ENCODE results near the gene VAPB. TPM values are rescaled to one million over a fixed set of nuclear protein-coding genes. Genes with fewer than 3 reads are reported as not detected.

VAPB gene
- total RNA-seq, 1 donor from 2014 or later, result 12.9 TPM

GRCh38 chr20:58448958-58449357 is 59.9 kb downstream of the VAPB start:
- no peak for TF ChIP-seq CTCF (IDR thresholded peaks at IDR 0.05; ENCODE audit: insufficient read depth, low read length, severe bottlenecking)
- FAIRE-seq (no peak), DNase-seq (ENCODE audit: low read depth) (no peak)
- no peak overlapping the region for H3K4me3 ChIP-seq (ENCODE audit: low read depth, low read length)
- no peaks in the 10 kb centered on the region for H3K27me3 ChIP-seq (ENCODE audit: control insufficient read depth, insufficient read depth, low read length)
- peaks cover 2% of the 10 kb centered on the region for H3K36me3 ChIP-seq (ENCODE audit: control insufficient read depth, insufficient read depth, low read length)

GRCh38 chr20:58449681-58450221 is 60.7 kb downstream of the VAPB start:
- FAIRE-seq, result no peak
- no peak for DNase-seq (ENCODE audit: low read depth)
- no peak overlapping the region for H3K4me3 ChIP-seq (ENCODE audit: low read depth, low read length)
- no peaks in the 10 kb centered on the region for H3K27me3 ChIP-seq (ENCODE audit: control insufficient read depth, insufficient read depth, low read length)
- no peak for TF ChIP-seq CTCF (IDR thresholded peaks at IDR 0.05; ENCODE audit: insufficient read depth, low read length, severe bottlenecking)
- H3K36me3 ChIP-seq (ENCODE audit: control insufficient read depth, insufficient read depth, low read length), result peaks cover 2% of the 10 kb centered on the region

GRCh38 chr20:58450254-58450653 is 61.2 kb downstream of the VAPB start:
- H3K36me3 ChIP-seq (ENCODE audit: control insufficient read depth, insufficient read depth, low read length), result peaks cover 2% of the 10 kb centered on the region
- no peak overlapping the region for H3K4me3 ChIP-seq (ENCODE audit: low read depth, low read length)
- TF ChIP-seq CTCF (IDR thresholded peaks at IDR 0.05; ENCODE audit: insufficient read depth, low read length, severe bottlenecking), result no peak
- FAIRE-seq (no peak), DNase-seq (ENCODE audit: low read depth) (no peak)
- H3K27me3 ChIP-seq (ENCODE audit: control insufficient read depth, insufficient read depth, low read length), result no peaks in the 10 kb centered on the region

GRCh38 chr20:58452667-58453255 is 63.7 kb downstream of the VAPB start:
- no peak for DNase-seq (ENCODE audit: low read depth)
- Histone ChIP-seq H3K36me3 (ENCODE audit: control insufficient read depth, insufficient read depth, low read length) (no peaks in the 10 kb centered on the region), H3K4me3 (ENCODE audit: low read depth, low read length) (no peak overlapping the region), H3K27me3 (ENCODE audit: control insufficient read depth, insufficient read depth, low read length) (no peaks in the 10 kb centered on the region)
- no peak for FAIRE-seq
- TF ChIP-seq CTCF (IDR thresholded peaks at IDR 0.05; ENCODE audit: insufficient read depth, low read length, severe bottlenecking), result no peak

- Histone ChIP-seq H3K36me3 (ENCODE audit: control insufficient read depth, insufficient read depth, low read length) (no peaks in the 10 kb centered on the region), H3K27me3 (ENCODE audit: control insufficient read depth, insufficient read depth, low read length) (no peaks in the 10 kb centered on the region), H3K4me3 (ENCODE audit: low read depth, low read length) (no peak overlapping the region)
- DNase-seq (ENCODE audit: low read depth) (no peak), FAIRE-seq (no peak)
- no peak for TF ChIP-seq CTCF (IDR thresholded peaks at IDR 0.05; ENCODE audit: insufficient read depth, low read length, severe bottlenecking)
Measured at GRCh38 chr20:58453391-58453790, 64.4 kb downstream of the VAPB start.

GRCh38 chr20:58454460-58454859 is 65.4 kb downstream of the VAPB start:
- no peak for TF ChIP-seq CTCF (IDR thresholded peaks at IDR 0.05; ENCODE audit: insufficient read depth, low read length, severe bottlenecking)
- no peaks in the 10 kb centered on the region for H3K36me3 ChIP-seq (ENCODE audit: control insufficient read depth, insufficient read depth, low read length)
- no peak for FAIRE-seq
- no peak for DNase-seq (ENCODE audit: low read depth)
- no peaks in the 10 kb centered on the region for H3K27me3 ChIP-seq (ENCODE audit: control insufficient read depth, insufficient read depth, low read length)
- H3K4me3 ChIP-seq (ENCODE audit: low read depth, low read length), result no peak overlapping the region
